ENCODE results near the gene FSTL5. TPM values are rescaled to one million over a fixed set of nuclear protein-coding genes. Genes with fewer than 3 reads are reported as not detected.
"Not testable (repeated sequence)": the region's sequence is repeated elsewhere in the genome, so short reads cannot be mapped to it uniquely, and the experiment has no call there.

Gene FSTL5
- total RNA-seq, 1 experiment from 2014 or later = 0.55 TPM

GRCh38 chr4:162209706-162210105 is 45.9 kb upstream of the FSTL5 start (continued):
- TF ChIP-seq PREB (CRISPR knock-in tag; IDR thresholded peaks at IDR 0.05; ENCODE audit: borderline replicate concordance) (no peak), FOXP1 (CRISPR knock-in tag; IDR thresholded peaks at IDR 0.05; ENCODE audit: borderline replicate concordance) (no peak), TEAD1 (CRISPR knock-in tag; IDR thresholded peaks at IDR 0.05) (no peak), NFE2L1 (CRISPR knock-in tag; IDR thresholded peaks at IDR 0.05) (no peak), RELA (CRISPR knock-in tag; IDR thresholded peaks at IDR 0.05; ENCODE audit: borderline replicate concordance) (no peak), ARID4B (CRISPR knock-in tag; IDR thresholded peaks at IDR 0.05; ENCODE audit: borderline replicate concordance) (no peak), E2F4 (CRISPR knock-in tag; IDR thresholded peaks at IDR 0.05; ENCODE audit: borderline replicate concordance, low read depth) (no peak), HMGXB4 (CRISPR knock-in tag; IDR thresholded peaks at IDR 0.05) (no peak)

- not testable (repeated sequence) for ATAC-seq
Observed at GRCh38 chr4:162203478-162203877, 39.7 kb upstream of the FSTL5 start.

GRCh38 chr4:162201673-162202072 is 37.9 kb upstream of the FSTL5 start:
- Mint-ChIP-seq H3K4me1 (no peaks in the 10 kb centered on the region), H3K27me3 (ENCODE audit: low read depth) (no peaks in the 10 kb centered on the region), H3K4me3 (no peak overlapping the region), H3K27ac (no peak overlapping the region), H3K9me3 (peaks cover 12% of the 10 kb centered on the region), H3K36me3 (peaks cover 5% of the 10 kb centered on the region)
- no peak for ATAC-seq
- ChIA-PET CTCF (no interaction called here), POLR2A (no interaction called here)
- no peak for DNase-seq (ENCODE audit: low spot score)
- no peak for TF ChIP-seq NR2C2 (CRISPR knock-in tag; IDR thresholded peaks at IDR 0.05)
- no peak for TF ChIP-seq ZNF263 (CRISPR knock-in tag; IDR thresholded peaks at IDR 0.05; ENCODE audit: low read depth)
- no peak for TF ChIP-seq OVOL2 (CRISPR knock-in tag; IDR thresholded peaks at IDR 0.05; ENCODE audit: borderline replicate concordance)
- no peak for TF ChIP-seq RELA (CRISPR knock-in tag; IDR thresholded peaks at IDR 0.05; ENCODE audit: borderline replicate concordance)
- TF ChIP-seq FOXJ3 (CRISPR knock-in tag; IDR thresholded peaks at IDR 0.05; ENCODE audit: borderline replicate concordance) = no peak
- TF ChIP-seq ATF3 (CRISPR knock-in tag; conservative IDR thresholded peaks at IDR 0.05) = no peak
- no peak for TF ChIP-seq MLX (CRISPR knock-in tag; IDR thresholded peaks at IDR 0.05)
- no peak for TF ChIP-seq GRHL2 (CRISPR knock-in tag; IDR thresholded peaks at IDR 0.05; ENCODE audit: insufficient replicate concordance, severe bottlenecking)
- no peak for TF ChIP-seq JUN (CRISPR knock-in tag; IDR thresholded peaks at IDR 0.05)
- no peak for TF ChIP-seq ZNF317 (CRISPR knock-in tag; IDR thresholded peaks at IDR 0.05; ENCODE audit: borderline replicate concordance, low read depth)
- TF ChIP-seq ZNF232 (CRISPR knock-in tag; IDR thresholded peaks at IDR 0.05) = no peak
- no peak for TF ChIP-seq CDX4 (CRISPR knock-in tag; IDR thresholded peaks at IDR 0.05; ENCODE audit: borderline replicate concordance)
- no peak for TF ChIP-seq ZNF512 (CRISPR knock-in tag; IDR thresholded peaks at IDR 0.05; ENCODE audit: borderline replicate concordance)
- no peak for TF ChIP-seq ATF1 (CRISPR knock-in tag; IDR thresholded peaks at IDR 0.05)
- TF ChIP-seq NFE2L1 (CRISPR knock-in tag; IDR thresholded peaks at IDR 0.05) = no peak

More at GRCh38 chr4:162203478-162203877, 39.7 kb upstream of the FSTL5 start:
- DNase-seq (ENCODE audit: low spot score); CTCF ChIA-PET; H3K4me1 Mint-ChIP-seq; H3K36me3 Mint-ChIP-seq; H3K27ac Mint-ChIP-seq; POLR2A ChIA-PET; H3K4me3 Mint-ChIP-seq; H3K27me3 Mint-ChIP-seq (ENCODE audit: low read depth): not testable (repeated sequence)
- H3K9me3 Mint-ChIP-seq = peaks cover 12% of the 10 kb centered on the region
